KOPT-K1 (cell line): ENCODE measurements around the gene GSPT1.

ENCODE experiments used
- H3K27ac ChIP-seq: fragments of 200-600 bp; sonication (generic); 2 replicates; pipeline ENCODE4 v1.5.1; 2016; ENCODE audit warnings: antibody characterized with exemption, mild to moderate bottlenecking, low read depth, low read length; ENCODE audit not compliant: poor library complexity, severe bottlenecking
- H3K36me3 ChIP-seq: fragments of 200-600 bp; sonication (generic); 2 replicates; pipeline ENCODE4 v1.5.1; 2017; ENCODE audit warnings: antibody characterized with exemption, mild to moderate bottlenecking, low read length, moderate library complexity; ENCODE audit not compliant: insufficient read depth
- H3K9me3 ChIP-seq: fragments of 200-600 bp; sonication (generic); 2 replicates; pipeline ENCODE4 v1.5.1; 2017; ENCODE audit warnings: antibody characterized with exemption, low read length, mild to moderate bottlenecking; ENCODE audit not compliant: insufficient read depth, poor library complexity, severe bottlenecking

The GSPT1 gene

DNA sequence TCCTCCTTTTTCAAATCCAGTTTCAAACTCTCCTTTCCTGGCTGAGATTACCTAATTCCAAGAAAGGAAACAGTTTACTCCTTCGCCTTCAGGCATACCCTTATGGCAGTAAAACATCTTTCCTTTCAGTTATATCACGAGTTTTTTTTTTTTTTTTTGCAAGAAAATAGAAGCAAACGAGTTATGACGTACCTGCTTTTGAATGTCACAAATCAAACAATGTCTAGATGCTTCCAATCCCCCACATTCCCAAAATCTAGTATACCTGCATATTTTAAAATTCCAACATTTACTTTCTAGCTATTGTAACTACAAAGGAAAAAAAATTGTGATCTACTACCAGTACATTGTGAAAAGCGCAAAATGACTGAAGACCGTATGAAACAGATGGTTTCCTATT lies 28.9 kb downstream of the GSPT1 start:
- peaks cover 97% of the 10 kb centered on the region for H3K36me3 ChIP-seq

DNA sequence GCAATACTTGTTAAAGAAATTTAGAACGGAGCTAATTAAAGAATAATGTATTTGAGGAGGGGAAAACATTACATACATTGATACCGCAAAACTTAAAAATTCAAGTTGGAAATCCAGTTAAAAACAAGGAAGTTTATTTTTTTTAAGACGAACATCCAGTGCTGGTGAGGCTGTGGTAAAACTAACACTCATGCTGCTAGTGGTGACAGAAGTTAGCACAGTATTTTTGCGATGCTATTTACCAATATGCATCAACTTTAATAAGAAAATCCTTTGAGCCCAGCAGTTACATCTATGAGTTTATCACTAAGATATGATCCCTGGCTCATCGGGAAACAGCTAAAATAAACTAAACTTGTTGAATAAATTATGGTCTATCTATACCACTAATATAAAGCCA lies 31.7 kb downstream of the GSPT1 start:
- Histone ChIP-seq H3K9me3 (no peaks in the 10 kb centered on the region), H3K36me3 (peaks cover 98% of the 10 kb centered on the region)

More for the DNA sequence above, 28.9 kb downstream of the GSPT1 start:
- Histone ChIP-seq H3K9me3 (no peaks in the 10 kb centered on the region), H3K27ac (no peak overlapping the region)

DNA sequence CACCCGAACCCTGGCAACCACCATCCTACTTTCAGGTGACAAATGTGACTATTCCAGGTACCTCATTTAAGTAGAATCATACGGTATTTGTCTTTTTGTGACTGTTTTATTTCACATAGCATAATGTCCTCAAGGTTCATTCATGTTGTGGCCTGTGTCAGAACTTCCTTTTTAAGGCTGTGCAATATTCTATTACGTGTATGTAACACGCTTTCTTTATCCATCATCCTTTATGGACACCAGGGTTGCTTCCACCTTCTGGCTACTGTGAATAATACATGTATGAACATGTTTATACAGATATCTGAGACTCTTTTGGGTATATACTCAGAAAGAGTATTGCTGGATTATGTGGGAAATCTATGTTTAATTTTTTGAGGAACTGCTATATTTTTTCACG lies 35.7 kb downstream of the GSPT1 start:
- peaks cover 99% of the 10 kb centered on the region for H3K36me3 ChIP-seq
- H3K27ac ChIP-seq: no peak overlapping the region
- H3K9me3 ChIP-seq: no peaks in the 10 kb centered on the region

More for the DNA sequence above, 31.7 kb downstream of the GSPT1 start:
- no peak overlapping the region for H3K27ac ChIP-seq

DNA sequence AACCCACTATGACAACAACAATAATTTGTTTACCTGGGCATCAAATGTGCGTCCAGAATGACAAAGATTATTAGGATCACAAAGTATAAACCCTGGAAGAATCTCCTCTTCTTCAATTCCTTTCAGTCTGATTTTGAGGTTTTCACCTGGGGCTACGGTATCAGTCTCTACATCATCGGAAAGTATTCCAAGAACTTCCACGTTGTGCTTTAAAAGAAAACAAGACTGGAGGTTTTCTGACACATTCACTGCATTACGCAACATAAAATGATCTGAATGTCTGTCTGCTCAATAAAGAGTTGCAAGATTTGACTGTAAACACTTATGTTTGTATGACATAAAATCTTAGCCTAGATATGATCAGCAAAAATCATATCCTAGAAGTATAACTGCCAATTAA lies 38.4 kb downstream of the GSPT1 start:
- peaks cover 99% of the 10 kb centered on the region for H3K36me3 ChIP-seq
- no peak overlapping the region for H3K27ac ChIP-seq
- no peaks in the 10 kb centered on the region for H3K9me3 ChIP-seq

DNA sequence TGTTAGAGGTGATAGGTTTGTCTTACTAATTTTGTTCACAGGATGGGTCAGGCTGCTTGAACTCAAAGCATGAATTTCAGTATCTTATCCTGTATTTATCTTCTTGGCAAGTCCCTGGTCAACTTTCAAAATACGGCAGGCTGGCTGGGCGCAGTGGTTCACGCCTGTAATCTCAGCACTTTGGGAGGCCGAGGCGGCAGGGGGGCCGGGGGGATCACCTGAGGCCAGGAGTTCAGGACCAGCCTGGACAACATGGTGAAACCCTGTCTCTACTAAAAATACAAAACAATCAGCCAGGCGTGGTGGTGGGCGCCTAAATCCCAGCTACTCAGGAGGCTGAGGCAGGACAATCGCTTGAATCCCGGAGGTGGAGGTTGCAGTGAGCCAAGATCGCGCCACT lies 39.5 kb downstream of the GSPT1 start:
- Histone ChIP-seq H3K27ac (no peak overlapping the region), H3K36me3 (peaks cover 99% of the 10 kb centered on the region)

DNA sequence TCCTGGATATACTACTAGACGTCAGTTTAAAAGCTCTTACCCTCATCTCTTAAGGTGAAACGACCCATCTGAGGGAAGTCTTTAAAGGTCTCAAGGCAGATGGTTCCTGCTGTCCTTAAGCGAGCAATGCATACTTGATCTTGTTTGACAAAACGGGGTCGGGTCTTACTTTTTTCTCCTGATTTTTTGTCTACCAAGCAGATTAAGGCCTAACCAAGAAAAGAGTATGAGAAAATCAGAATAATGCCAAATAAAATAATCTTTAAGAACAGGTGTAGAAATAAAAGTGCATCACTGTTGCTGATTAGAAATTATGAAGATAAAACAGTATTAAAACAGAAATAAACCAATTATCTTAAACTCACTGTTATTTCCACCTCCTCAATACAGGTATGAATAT lies 40.0 kb downstream of the GSPT1 start:
- H3K9me3 ChIP-seq: no peaks in the 10 kb centered on the region
- H3K27ac ChIP-seq: no peak overlapping the region
- peaks cover 99% of the 10 kb centered on the region for H3K36me3 ChIP-seq

More for the DNA sequence above, 39.5 kb downstream of the GSPT1 start:
- H3K9me3 ChIP-seq: no peaks in the 10 kb centered on the region

DNA sequence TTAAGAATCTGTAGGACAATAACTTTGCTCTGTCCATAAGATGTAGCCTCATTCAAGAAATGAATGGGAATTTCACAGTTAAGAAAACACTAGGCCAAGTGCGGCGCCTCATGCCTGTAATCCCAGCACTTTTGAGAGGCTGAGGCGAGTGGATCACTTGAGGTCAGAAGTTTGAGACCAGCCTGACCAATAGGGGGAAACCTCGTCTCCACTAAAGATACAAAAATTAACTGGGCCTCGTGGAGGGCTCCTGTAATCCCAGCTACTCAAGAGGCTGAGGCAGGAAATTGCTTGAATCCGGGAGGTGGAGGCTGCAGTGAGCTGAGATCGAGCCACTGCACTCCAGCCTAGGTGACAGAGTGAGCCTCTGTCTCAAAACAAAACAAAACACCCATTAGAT lies 44.6 kb downstream of the GSPT1 start:
- no peak overlapping the region for H3K27ac ChIP-seq
- peaks cover 91% of the 10 kb centered on the region for H3K36me3 ChIP-seq
- H3K9me3 ChIP-seq: no peaks in the 10 kb centered on the region

DNA sequence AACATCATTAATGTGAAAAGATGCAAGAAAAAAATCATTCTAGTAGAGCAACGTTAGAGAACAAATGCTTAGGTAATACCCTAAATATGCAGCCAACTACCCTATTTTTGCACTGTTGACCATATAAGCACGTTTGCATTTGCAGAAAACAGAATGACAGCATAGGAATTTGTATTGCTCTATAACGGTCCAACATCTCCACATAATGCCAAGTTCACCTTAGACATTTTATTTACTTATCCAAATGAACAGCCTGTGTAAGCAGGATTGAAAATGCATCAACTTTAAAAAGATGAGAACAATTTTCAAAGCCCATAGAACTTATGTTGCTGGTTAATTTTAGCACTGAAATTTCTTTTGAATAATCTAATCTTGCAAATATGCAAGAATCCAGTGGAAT lies 45.4 kb downstream of the GSPT1 start:
- H3K27ac ChIP-seq: no peak overlapping the region
- H3K9me3 ChIP-seq: no peaks in the 10 kb centered on the region
- H3K36me3 ChIP-seq: peaks cover 83% of the 10 kb centered on the region

DNA sequence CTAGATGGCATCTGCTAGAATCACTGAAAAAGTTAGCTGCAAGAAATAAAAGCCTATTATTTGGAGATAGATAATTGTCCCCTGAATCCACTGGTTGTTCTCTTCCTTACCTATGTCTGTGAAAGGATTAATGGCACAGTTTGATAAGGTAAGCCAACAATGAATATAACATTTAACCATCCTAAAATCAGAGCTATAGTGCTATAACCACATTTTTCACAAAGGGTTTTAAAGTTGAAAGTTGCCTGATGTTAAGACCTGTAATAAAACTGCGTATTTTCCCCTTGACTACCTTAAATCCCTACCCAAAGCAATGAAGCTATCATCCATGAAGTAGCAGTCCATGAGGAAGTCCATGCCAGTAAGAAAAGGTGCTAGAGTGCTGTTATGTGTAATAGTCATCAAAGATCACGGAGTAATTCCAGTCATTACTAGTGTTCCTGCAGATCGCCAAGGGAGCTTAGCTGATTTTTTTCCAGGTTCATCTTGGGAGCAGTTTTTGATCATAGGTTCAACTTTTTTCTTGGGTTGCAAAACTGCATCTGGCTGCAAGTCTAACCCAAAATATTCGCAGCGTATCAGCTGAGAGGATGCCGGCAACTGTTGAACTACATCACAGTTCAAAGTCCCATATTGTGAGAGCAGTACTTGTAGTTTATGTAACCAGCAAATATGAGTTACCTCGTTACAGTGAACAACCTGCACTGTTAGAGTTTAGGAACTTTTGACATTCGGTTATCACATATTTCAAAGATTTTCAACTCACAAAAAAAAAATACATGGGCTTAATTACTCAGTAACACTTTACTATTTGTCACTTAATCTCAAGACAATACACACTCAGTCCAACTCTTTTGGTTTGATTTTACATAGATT lies 46.2 kb downstream of the GSPT1 start:
- no peak overlapping the region for H3K27ac ChIP-seq
- peaks cover 75% of the 10 kb centered on the region for H3K36me3 ChIP-seq

DNA sequence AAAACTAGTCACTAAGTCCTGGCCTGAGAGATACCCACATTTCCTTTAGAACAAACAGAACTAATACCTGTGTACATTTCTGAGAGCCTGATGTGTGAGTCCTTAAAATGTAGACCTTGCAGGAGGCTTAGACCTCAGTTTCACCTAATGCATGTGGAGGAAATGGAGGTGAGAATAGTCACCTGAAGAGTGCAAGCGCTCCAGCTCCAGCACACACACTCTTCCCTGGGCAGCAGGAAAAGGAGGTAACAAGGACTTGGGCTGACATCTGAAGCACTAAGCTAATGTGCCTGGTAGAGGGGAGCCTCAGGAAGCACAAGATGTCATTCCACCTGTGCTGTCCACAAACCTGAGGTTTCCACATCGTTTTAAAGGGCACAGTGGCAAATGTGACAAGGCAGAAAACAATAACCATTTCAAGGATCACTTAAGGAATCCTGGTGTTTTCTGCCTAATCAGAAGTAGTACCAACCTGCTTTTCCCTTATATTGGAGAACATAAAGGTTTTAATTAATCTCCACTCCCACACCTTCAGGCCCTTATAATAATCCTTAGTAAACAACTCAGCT lies 47.3 kb downstream of the GSPT1 start:
- Histone ChIP-seq H3K9me3 (no peaks in the 10 kb centered on the region), H3K27ac (no peak overlapping the region), H3K36me3 (peaks cover 64% of the 10 kb centered on the region)

More for the DNA sequence above, 46.2 kb downstream of the GSPT1 start:
- no peaks in the 10 kb centered on the region for H3K9me3 ChIP-seq

DNA sequence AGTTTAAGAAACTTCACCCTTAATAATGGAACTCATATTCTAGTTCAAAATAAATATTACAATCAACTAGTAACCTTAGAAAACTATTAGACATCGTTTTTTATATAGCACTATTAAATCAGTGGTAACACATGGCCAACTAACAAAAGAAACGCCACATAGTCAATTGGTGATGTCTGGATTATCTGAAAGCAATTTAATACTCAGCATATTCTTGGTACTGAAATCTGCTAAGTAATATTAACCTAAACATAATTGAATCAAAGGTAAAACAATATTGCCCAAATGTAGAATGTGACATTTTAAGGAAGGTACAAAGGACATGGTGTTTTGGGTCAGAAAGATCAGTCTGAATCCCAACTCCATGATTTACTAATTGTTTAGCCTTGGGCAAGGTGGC lies 53.3 kb downstream of the GSPT1 start:
- Histone ChIP-seq H3K9me3 (no peaks in the 10 kb centered on the region), H3K27ac (no peak overlapping the region), H3K36me3 (peaks cover 23% of the 10 kb centered on the region; the same call in 1 of the 2 replicates)

DNA sequence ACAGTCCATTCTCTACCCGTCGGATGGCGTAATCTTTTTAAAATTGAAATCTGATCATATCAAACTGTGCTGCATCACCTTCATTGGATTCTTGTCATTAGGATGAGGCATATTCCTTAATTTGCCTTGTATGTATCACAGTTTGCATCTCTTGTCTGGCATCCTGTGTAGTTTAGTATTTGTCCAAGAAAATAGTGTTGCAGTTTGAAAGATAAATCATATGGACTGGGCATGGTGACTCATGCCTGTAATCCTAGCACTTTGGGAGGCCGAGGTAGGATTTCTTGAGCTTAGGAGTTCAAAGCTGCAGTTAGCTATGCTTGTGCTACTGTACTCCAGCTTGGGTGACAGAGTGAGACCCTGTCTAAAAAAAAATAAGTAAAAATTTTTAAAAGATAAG lies 58.6 kb downstream of the GSPT1 start:
- Histone ChIP-seq H3K27ac (no peak overlapping the region), H3K9me3 (no peaks in the 10 kb centered on the region), H3K36me3 (peaks cover 28% of the 10 kb centered on the region; the same call in 1 of the 2 replicates)

DNA sequence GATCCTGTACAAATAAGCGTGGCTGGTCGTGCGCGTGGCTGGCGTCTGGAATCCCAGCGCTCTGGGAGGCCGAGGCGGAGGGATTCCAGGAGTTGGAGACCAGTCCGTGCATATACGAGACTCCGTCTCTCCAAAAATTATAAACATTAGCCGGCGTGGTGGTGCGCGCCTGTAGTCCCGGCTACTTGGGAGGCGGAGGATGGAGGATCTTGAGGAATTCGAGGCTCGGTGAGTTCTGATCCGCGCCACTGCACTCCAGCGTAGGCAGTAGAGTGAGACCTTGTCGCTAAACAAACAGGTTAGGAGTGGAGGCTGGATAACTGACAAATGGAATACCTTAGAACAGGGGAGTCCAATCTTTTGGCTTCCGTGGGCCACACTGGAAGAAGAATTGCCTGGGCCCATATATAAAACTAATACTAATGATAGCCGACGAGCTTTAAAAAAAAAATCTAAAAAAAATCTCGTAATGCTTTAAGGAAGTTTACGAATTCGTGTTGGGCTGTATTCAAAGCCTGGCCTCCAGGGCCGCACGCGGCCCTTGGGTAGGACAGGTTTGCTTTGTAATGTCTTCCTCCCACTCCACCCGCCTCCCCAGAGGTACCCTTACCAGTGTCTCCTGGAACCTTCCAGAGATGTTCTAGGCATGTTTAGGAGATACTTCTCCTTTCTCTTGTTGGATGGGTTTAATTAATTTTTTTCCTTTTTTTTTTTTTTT lies 63.5 kb downstream of the GSPT1 start:
- Histone ChIP-seq H3K9me3 (no peaks in the 10 kb centered on the region), H3K36me3 (peaks cover 42% of the 10 kb centered on the region), H3K27ac (peak overlapping the region; percentile 84)

DNA sequence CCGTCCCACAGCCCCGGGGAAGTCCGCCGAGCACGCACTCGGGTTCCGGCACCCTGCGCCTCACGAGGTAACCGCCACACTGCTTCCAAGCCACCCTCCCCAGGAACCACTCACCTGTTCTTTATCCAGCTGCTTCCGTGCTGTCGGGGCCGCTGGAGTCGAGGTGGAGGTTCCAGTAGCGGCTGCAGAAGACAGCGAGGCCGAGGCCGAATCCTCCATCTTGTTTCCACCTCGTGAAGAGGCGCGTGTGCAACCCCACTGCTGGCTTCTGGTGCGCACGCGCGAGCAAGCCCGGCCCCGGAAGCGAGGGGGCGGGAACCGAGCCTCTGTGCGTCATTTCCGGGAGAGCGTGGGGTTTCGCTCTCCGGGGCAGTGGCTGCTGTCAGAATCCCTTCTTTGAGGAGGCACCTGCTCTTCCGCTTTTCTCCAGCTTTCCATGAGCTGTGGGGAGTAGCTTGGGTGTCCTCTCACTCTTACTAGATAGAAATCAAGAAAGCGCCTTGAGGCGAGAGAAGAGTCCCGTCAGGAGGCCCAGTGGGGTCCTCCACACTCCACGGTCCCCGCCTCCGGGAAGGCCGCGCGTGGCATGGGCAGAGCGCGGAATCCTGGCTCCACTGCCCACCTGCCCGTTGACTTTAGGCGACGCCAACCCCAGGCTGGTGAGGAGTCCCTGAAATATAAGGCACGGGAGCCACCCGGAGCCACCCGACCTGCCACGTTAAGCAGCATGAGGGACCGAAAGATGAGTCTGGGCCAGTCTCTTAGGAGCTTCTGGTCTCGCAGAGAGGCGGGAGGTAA lies 64.3 kb downstream of the GSPT1 start, which contains the start of gene RSL1D1:
RSL1D1 (minus strand) TSS at position 249 of the 798 bp plus-strand sequence; CDS start at position 219, 30 bp downstream.
- Histone ChIP-seq H3K27ac (peak within 1 kb of the TSS; percentile 84), H3K36me3 (peaks cover 43% of the 10 kb centered on the region), H3K9me3 (no peaks in the 10 kb centered on the region)
